ENCODE measurements around the gene GRHL1. TPM values are rescaled to one million over a fixed set of nuclear protein-coding genes. Genes with fewer than 3 reads are reported as not detected.

GRHL1 gene
- total and polyA plus RNA-seq, 9 donors, result 0.18 to 2.4 (median 0.63) TPM; not detected in 1

DNA sequence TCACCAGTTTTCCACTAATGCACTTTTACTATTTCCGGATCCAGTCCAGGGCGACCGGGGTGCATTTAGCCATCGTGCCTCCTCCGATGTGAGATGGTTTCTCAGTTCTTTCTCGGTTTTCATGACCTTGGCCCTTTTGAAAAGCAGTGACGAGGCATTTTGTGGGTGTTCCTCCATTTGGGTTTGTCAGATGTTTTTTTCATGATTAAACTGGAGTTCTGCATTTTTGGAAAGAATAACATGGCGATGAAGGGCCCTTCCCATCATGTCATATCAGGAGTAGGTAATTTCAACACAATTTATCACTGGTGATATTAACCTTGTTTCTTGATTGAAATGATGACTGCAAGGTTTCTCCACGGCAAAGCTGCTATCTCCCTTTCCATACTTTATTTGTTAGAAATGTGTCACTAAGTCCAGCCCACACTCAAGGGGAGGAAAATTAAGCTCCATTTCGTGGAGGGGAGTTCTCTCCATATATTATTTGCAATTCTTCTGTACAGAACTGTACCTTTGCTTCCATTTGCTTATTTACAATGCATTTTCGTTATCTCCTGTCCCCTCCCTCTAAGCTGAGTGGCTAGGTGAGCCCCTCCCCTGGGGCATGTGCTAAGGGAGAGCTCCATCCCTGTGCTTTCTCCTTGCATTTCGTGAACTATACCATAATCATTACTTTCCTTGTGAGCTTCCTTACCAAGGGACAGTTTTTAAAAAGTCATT lies 83.0 kb downstream of the GRHL1 start:
- DNase-seq, result no peak
- no peaks in the 10 kb centered on the region for H3K36me3 ChIP-seq
- H3K27ac ChIP-seq, result no peak overlapping the region
- no peak overlapping the region for H3K4me3 ChIP-seq
- H3K4me1 ChIP-seq (ENCODE audit: insufficient read depth), result peaks cover 12% of the 10 kb centered on the region
- WGBS, 3 donors, result 46 to 54% (median 52%) methylated on average over 12 of the region's 12 CpGs
- intact Hi-C loops (cut with DNase I), result no loop called here
- TF ChIP-seq EP300 (IDR thresholded peaks at IDR 0.05) (no peak), POLR2A (IDR thresholded peaks at IDR 0.05) (no peak)
- TF ChIP-seq, protein P1, sequence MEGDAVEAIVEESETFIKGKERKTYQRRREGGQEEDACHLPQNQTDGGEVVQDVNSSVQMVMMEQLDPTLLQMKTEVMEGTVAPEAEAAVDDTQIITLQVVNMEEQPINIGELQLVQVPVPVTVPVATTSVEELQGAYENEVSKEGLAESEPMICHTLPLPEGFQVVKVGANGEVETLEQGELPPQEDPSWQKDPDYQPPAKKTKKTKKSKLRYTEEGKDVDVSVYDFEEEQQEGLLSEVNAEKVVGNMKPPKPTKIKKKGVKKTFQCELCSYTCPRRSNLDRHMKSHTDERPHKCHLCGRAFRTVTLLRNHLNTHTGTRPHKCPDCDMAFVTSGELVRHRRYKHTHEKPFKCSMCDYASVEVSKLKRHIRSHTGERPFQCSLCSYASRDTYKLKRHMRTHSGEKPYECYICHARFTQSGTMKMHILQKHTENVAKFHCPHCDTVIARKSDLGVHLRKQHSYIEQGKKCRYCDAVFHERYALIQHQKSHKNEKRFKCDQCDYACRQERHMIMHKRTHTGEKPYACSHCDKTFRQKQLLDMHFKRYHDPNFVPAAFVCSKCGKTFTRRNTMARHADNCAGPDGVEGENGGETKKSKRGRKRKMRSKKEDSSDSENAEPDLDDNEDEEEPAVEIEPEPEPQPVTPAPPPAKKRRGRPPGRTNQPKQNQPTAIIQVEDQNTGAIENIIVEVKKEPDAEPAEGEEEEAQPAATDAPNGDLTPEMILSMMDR (IDR thresholded peaks at IDR 0.05), result no peak
- no peaks in the 10 kb centered on the region for H3K27me3 ChIP-seq
- no peaks in the 10 kb centered on the region for H3K9me3 ChIP-seq

DNA sequence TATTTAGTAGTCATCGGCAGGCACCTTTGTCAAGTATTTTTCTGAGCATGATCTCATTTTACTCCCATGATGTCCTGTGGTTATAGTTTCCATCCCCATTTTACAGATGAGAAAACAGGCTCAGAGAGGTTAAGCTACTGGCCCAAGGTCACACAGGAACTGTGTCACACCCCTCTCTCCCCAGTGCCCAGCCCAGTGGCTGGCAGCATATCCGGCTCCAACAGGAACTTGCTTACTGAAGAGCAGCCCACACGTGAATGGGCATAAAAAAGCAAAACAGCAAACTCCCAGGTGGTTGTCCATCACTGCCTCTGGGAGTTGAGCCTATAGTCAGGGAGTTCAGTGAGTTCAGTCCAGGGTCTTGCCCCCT lies 83.5 kb downstream of the GRHL1 start:
- Histone ChIP-seq H3K36me3 (no peaks in the 10 kb centered on the region), H3K9me3 (no peaks in the 10 kb centered on the region), H3K27me3 (no peaks in the 10 kb centered on the region), H3K4me3 (no peak overlapping the region), H3K27ac (no peak overlapping the region), H3K4me1 (ENCODE audit: insufficient read depth) (peaks cover 15% of the 10 kb centered on the region)
- intact Hi-C loops (cut with DNase I), result no loop called here
- TF ChIP-seq EP300 (IDR thresholded peaks at IDR 0.05) (no peak), POLR2A (IDR thresholded peaks at IDR 0.05) (no peak)
- TF ChIP-seq, protein P1 (IDR thresholded peaks at IDR 0.05), result no peak
- WGBS, 3 donors, result 69 to 85% (median 79%) methylated on average over 3 of the region's 3 CpGs
- DNase-seq, result no peak

DNA sequence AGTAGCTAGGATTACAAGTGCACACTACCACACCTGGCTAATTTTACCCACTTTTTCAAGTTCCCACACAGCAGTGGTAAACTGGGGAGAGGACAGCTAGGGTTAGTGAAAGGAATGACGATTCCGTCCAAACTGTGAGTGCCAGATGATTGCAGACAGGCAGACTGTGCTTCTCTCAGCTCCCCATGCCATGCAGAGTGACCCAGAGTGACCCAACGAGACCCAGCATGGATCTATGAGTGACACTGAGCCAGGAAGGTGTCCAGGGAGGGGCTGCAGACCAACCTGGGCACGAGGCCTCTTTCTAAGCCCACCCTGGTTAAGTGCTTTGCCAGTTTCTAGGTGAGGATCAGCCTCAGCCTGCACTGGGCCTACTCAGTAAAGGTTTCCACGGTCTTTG lies 84.1 kb downstream of the GRHL1 start:
- no peak for TF ChIP-seq EP300 (IDR thresholded peaks at IDR 0.05)
- no peak for TF ChIP-seq POLR2A (IDR thresholded peaks at IDR 0.05)
- Histone ChIP-seq H3K27me3 (no peaks in the 10 kb centered on the region), H3K4me3 (no peak overlapping the region), H3K9me3 (no peaks in the 10 kb centered on the region), H3K27ac (no peak overlapping the region), H3K36me3 (no peaks in the 10 kb centered on the region), H3K4me1 (ENCODE audit: insufficient read depth) (peaks cover 18% of the 10 kb centered on the region)
- DNase-seq, result no peak
- intact Hi-C loops (cut with DNase I), result no loop called here
- 67 to 84% (median 78%) methylated on average over 5 of the region's 5 CpGs for WGBS, 3 donors

DNA sequence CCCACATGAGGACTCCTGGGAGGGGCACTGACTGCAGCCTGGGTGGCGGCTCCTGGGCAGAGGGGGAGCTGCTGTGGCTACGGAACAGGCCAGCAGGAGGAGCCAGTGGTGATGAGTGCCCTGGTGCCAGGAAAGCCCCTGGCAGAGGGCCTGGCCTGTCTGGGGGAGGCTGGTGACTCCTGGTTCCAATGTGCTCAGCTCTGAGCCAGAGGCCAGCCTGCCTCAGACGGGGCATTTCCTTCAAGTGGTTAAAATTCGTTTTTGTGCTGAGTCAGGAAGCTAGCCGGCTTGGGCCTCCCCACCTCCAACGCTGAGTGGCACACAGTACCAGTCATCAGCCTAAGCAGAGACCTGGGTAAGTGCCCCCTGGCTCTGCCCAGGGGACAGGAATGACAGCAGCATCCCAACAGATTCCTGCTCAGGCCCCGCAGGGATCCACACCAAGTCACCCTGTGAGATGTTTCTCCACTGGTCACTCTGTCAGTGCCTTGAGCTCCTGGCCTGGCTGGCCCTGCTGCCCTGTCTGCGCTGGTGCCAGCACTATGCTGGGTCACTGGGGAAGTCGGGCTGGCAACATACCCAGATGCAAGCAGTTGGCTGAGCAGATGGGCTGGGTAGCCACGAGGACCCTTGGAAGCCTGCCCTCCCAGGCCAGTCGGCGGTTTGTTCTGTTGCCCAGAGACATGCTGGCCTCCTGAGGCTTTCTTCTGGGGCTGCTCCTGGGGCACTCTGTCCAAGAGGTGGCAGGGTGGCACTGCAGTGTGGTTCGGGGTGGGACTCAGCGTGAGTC lies 84.8 kb downstream of the GRHL1 start:
- TF ChIP-seq, protein P1 (IDR thresholded peaks at IDR 0.05), result peak in 1 of 3 donors; percentile 24
- TF ChIP-seq POLR2A (IDR thresholded peaks at IDR 0.05), result no peak
- WGBS, 3 donors, result 42 to 54% (median 45%) methylated on average over 14 of the region's 14 CpGs
- Histone ChIP-seq H3K4me3 (no peak overlapping the region), H3K27me3 (no peaks in the 10 kb centered on the region), H3K36me3 (no peaks in the 10 kb centered on the region), H3K9me3 (no peaks in the 10 kb centered on the region), H3K27ac (no peak overlapping the region), H3K4me1 (ENCODE audit: insufficient read depth) (peaks cover 21% of the 10 kb centered on the region)
- peak in 4 of 5 donors; percentile 58 to 69 (median 61) for DNase-seq
- intact Hi-C loops (cut with DNase I), result no loop called here

DNA sequence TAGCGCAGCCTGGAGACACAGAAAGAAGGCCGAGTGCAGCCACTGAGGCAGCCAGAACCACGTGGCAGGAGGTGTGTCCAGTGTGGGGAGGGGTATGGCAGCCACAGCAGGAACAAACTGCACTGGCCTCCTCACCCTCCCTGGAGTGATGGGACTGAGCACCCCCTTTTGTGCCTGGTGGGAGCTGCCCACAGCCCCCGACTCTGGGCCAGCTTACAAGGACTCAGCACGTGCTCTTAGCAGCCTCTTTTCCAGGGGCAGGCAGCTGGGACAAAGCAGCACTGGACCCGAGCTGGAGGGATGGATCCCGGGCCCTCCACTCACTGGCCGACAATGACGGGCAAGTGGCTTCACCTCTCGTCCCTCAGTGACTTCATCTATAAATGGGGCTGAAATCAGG lies 86.6 kb downstream of the GRHL1 start:
- DNase-seq, result no peak
- WGBS, 3 donors, result 83 to 84% (median 83%) methylated on average over 10 of the region's 10 CpGs
- Histone ChIP-seq H3K36me3 (no peaks in the 10 kb centered on the region), H3K4me3 (no peak overlapping the region), H3K4me1 (ENCODE audit: insufficient read depth) (peaks cover 27% of the 10 kb centered on the region), H3K27ac (no peak overlapping the region), H3K27me3 (no peaks in the 10 kb centered on the region), H3K9me3 (no peaks in the 10 kb centered on the region)
- intact Hi-C loops (cut with DNase I), result no loop called here
- no peak for TF ChIP-seq EP300 (IDR thresholded peaks at IDR 0.05)
- TF ChIP-seq, protein P1 (IDR thresholded peaks at IDR 0.05), result no peak
- TF ChIP-seq POLR2A (IDR thresholded peaks at IDR 0.05), result no peak

Data from ovary (tissue), 9 donors.